Measurements from ENCODE around the gene PSD.

The PSD gene

GRCh38 chr10:102420181-102420713 is 1.7 kb upstream of the PSD start:
- DNase-seq (ENCODE audit: low spot score) = no peak

- DNase-seq (ENCODE audit: low spot score) = peak; percentile 94
These were observed 940 bp upstream of the PSD start for GRCh38 chr10:102419269-102420180.

GRCh38 chr10:102416695-102417094 is 1.9 kb downstream of the PSD start:
- no peak for DNase-seq (ENCODE audit: low spot score)

- DNase-seq (ENCODE audit: low spot score) = no peak
These were observed 2.3 kb downstream of the PSD start for GRCh38 chr10:102416283-102416682.

DNA sequence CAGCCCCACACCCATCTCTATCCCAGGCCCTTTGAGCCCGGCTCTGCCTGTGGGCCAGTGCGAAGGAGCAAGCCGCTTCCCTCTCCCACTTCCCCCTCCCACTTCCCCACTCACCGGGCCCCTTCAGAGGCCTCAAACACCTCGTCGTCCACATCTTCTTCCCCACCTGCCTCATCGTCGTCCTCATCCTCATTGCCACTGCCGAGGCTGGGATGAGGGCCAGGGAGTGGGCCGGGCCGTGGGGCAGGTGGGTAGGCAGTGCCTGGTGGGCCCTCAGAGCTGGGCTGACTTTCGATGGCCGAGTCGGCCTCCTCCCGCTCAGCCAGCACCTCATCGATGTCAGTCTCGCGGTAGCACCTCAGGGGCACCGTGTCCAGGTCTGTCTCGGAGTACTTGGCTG is 3.8 kb downstream of the PSD start:
- DNase-seq (ENCODE audit: low spot score) = no peak

DNA sequence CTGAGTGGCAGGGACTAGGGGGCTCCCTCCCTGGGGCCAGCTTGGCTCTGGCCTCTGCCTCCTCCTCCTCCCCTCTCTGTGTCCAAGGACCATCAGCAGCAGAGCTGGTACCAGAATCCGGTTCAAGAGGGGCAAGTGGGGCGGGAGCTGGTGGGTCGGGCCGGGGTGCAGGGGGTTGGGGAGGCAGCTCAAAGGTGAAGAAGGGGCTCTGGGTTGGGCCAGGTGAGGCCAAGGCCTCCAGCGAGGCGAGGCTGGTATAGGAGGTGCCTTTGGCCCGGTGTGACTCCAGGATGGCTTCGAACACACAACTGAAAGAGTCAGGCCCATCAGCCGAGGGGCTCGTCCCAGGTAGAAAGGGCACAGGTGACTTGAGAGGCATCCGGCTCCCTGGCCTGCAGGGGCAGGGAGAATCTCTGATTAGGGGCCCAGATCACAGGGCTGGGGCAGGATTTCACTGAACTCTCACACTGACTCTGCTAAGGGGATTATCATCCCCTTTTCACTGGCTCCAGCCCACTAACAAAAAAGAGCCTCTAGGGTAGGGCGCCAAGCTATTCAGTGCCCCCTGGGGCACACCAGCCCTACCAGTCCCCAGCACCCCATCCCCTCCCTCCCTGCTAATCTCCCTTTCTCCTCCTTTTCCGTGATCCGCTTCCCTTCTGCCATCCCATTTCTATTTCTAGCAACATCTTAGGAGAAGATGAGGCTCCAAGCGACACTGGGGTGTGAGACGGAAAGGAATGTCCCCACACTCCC is 4.6 kb downstream of the PSD start:
- DNase-seq (ENCODE audit: low spot score) = no peak

DNA sequence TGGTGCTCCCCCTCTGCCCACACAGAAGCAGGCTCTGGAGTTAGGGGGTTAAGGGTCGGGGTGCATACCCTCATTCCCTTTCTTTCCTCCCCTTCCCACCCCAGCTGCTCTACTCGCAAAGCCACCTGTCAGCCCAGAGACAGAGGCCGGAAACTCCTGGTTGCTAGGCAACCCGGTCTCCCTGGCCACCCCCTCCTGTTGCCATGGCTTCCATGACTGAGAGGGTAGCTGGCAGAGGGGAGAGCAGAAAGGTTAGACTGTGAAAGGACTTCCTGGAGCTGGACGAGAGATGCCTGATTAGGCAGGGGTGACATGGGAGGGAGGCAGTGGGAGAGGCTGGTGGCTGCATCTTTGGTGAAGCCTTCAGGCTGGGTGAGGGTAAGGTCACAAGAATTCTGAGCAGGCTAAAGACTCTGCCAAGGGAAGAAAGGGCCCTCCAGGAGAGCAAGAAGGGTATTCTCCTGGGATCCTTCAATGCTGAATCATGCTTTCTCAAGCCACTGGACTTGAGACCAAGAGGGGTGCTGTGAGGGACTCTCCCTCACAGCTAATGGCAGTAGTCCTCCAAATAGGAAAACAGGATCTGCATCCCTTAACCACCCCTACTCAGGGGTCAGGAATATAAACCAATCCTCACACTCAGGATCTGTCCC is 5.4 kb downstream of the PSD start:
- DNase-seq (ENCODE audit: low spot score) = peak; percentile 84

- DNase-seq (ENCODE audit: low spot score) = no peak
These were observed 6.3 kb downstream of the PSD start for GRCh38 chr10:102412293-102412692.

DNA sequence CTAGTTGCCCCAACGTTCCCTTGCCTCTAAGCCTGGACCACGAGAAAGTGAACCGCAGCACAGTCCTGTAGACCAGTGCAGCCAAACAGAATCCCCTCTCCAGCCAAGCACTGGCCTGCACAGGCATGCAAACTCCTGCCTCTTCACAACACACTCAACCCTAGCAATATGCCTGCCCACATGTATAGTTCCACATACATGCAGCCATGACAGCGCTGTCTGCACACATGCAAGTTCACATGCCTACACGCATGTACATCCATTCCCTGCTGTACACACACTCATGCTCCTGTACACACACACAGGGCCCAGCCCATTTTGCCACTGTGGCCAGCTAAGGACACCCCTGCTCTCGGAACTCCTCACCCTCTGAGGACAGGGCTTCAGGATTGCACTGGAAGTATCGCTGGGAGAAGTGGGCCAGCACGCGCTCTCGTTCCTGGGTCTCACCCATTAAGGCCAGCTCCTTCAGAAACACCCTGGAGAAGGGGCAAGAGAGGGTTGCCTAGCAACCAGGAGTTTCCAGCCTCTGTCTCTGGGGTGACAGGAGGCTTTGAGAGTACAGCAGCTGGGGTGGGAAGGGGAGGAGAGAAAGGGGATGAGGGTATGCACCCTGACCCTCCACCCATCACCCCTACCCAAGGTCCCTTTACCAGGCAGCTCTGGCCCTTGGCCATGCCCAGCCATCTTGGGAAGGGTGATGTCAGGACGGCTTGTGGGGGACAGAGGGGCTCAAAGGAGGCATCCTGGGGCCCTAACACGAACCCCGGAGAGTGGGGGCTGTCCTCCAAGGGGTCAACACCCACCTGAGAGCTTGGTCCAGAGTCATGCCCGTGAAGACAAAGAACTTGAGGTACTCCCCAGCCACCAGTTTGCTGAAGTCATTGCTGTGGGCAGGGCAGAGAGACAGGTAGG is 7.0 kb downstream of the PSD start:
- DNase-seq (ENCODE audit: low spot score) = no peak

DNA sequence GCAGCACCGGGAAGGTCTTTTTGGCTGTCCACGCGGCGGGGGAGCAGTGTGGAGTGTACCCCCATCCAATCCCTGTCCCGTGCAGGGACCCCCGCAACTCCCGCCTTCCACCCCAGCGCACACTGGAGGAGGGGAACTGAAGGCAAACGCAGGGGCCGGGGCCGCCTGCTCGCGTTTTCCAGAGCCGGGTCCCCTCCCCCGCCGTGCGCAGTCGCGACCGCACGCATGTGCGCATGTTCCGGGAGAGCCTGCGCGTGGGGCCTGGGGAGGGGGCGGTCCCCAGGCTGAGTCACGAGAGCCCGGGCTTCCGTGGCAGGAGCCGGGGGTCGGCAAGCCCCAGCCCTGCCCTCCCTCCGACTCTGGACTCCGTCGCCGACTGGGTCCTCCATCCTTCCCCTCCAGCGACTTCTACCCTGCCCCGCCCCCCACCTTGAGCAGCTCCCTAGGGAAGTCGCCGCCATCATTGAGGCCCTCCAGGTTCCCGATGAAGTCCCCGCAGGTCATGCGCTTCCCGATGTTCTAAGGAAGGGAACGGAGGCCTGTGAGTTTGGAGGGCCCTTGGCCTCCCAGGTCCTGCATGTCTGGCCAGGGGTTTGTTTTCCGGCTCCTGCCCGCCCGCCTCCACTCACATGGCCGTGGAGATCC is 8.0 kb downstream of the PSD start:
- no peak for DNase-seq (ENCODE audit: low spot score)

DNA sequence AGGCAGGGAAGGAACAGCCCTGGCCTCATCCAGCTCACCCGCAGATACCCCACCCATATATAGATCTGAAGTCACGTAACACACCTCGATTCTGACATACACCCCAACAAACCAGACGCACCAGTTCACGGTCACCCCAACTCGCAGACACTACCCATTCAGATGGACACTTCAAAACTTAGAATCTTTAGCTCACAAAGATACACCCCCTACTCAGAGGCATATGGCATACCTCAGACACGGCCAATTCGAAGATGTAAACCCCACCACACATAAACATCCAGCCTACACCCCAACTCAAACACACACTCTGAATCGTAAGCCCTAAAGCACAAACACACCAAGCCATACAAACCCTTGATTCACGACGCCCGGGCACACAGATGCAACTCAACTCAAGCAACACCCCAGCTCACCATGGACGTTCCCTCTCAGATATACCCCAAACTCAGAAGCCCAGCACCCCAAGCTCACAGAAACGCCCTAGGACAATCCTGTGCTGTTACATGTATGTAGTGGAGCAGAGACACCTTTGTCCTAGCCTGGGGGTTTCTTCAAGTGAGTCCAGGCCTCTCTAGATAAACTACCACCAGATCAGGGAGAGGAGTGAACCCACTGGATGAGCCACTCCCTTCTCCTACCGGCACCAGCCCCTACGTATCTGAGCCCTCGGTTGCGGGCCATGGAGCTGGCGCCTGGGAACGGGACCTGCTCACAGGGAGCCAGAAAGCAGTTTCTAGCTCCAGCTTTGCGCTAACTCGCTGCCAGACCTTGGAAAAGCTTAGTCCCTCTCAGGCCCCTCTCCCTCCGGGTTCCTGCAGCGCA is 8.8 kb downstream of the PSD start:
- DNase-seq (ENCODE audit: low spot score) = no peak

DNA sequence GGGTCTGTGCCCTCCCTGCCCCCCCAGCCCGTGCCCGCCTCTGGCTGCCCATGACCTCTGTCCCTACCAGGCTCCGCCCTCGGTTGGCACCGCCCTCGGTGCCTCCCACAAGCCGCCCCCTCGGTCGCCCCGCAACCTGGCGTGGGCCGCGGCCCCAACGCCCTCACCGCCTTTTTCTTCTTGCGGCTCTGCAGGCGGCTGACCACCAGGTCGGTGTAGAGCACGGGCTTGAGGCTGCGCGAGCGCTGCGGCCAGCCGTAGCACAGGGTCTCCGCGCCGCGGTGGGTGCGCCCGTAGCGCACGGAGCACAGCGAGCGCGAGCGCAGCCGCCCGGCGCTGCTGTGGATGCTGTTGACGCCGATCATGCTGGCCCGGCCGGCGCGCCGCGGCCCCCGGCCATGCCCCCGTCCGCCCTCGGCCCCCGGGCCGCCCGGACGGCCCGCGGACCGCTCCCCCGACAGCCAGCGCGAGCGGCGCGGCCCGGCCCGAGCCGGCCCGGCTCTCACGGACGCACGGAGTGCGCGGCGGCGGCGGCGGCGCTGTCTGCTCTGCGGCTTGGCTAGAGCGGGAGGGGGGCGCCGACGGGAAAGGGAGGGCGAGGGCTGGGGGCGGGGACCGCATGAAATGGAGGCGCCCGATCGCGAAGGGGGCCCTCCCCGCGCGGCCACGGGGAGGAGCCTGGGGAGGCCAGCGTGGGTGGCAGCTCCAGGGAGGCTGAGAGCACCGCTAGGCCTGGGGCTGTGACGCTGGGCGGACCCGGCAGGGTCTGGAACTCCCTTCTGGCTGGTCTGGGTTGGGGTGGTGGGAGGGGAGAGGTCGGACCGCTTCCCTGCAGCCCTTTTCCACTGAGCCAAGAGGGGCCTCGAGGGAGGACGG is 9.6 kb downstream of the PSD start:
- peak; percentile 77 for DNase-seq (ENCODE audit: low spot score)

DNA sequence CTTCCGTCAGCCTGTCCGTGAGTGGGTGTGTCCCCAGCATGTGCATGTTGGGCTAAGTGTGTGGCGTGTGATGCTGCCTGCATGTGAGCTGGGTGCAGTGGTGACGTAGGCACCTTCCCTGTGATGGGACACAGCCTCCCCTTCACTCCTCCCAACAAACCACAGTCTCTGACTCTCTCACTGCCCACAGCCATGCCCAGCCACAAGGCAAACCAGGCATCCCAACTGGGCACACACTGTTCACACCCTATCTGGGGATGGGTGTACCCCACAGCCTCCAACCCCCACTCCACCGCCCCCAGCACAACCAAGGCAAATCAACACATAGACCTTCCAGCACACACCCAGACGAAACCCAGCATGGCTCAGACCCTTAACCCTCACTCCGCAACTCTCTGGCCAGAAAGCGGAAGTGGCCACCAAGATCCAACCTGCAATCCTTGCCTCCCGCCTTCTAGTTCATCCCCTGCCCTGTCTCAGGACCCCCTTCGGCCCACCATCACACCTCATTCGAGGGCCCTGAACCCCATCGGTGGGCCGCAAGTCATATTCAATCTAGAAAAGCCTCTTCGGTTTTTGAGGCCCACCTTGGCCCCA is 10.4 kb downstream of the PSD start:
- no peak for DNase-seq (ENCODE audit: low spot score)

GRCh38 chr10:102407425-102408130 is 11.0 kb downstream of the PSD start:
- no peak for DNase-seq (ENCODE audit: low spot score)

- DNase-seq (ENCODE audit: low spot score) = no peak
These were observed 11.8 kb downstream of the PSD start for GRCh38 chr10:102406815-102407214.

- no peak for DNase-seq (ENCODE audit: low spot score)
These were observed 13.0 kb downstream of the PSD start for GRCh38 chr10:102405632-102406031.

DNA sequence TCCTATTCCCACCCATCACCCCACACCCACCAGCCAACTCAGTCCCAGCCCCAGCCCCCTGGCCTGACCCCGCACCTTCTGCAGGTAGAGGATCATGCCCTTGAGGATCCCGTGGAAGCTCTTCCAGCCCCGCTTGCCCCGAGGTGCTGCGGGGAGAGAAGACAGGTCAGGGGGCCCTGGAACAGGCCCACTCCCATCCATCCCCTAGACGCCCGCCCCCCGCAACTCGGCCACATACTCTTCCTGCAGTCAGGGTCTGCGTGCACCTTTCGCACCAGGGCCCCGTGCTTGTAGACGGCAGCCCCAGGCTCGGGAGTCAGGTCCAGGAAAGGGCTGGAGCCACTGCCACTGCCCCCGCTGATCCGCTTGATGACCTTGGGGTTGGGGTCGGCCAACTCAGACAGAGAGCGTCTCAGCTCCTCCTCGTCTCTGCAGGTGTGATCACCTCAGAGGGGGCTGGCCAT is 13.4 kb downstream of the PSD start:
- DNase-seq (ENCODE audit: low spot score) = no peak

All from ecto neural progenitor cell (in vitro differentiated cells).